Duodenal mucosa (tissue), 2 donors: ENCODE measurements around the gene PARD6A.

Experiments
- H3K27ac ChIP-seq: one replicate; pipeline ENCODE4 v1.7.0; 2013; ENCODE audit warnings: low read depth, low read length
- H3K27me3 ChIP-seq, 2 donors: one replicate each; pipeline ENCODE4 v1.7.0; 2013; ENCODE audit warnings: low read length in 2 of 2, control low read depth in 1 of 2; ENCODE audit not compliant: insufficient read depth in 2 of 2, control insufficient read depth in 1 of 2
- H3K36me3 ChIP-seq, 2 donors: one replicate each; pipeline ENCODE4 v1.7.0; 2013; ENCODE audit warnings: low read length in 2 of 2, control low read depth in 1 of 2; ENCODE audit not compliant: insufficient read depth in 2 of 2, control insufficient read depth in 1 of 2
- H3K4me1 ChIP-seq, 2 donors: one replicate each; pipeline ENCODE4 v1.7.0; 2013; ENCODE audit warnings: low read length in 2 of 2, control low read depth in 1 of 2; ENCODE audit not compliant: insufficient read depth in 2 of 2, control insufficient read depth in 1 of 2
- H3K4me3 ChIP-seq, 2 donors: one replicate each; pipeline ENCODE4 v1.7.0; 2013; ENCODE audit warnings: low read length in 2 of 2, low read depth in 1 of 2
- H3K9ac ChIP-seq, 2 donors: one replicate each; pipeline ENCODE4 v1.7.0; 2013; ENCODE audit warnings: low read length in 2 of 2, low read depth in 1 of 2
- H3K9me3 ChIP-seq, 2 donors: one replicate each; pipeline ENCODE4 v1.7.0; 2013; ENCODE audit warnings: low read length in 2 of 2, control low read depth in 1 of 2; ENCODE audit not compliant: control insufficient read depth in 1 of 2

The PARD6A gene

DNA sequence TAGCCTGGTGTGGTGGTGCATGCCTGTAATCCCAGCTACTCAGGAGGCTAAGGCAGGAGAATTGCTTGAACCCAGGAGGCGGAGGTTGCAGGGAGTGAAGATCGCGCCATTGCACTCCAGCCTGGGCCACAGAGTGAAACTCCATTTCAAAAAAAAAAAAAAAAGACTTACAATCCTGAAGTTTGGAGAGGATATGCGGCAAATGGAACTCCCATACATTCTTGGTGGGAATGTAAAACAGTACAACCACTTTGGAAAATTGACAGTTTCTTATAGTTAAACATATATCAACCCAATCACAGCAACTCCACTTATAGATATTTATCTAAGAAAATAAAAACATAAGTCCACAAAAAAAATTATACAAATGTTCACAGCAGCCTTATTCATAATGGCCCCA is 46.5 kb downstream of the PARD6A start:
- Histone ChIP-seq H3K27ac (no peak overlapping the region), H3K4me1 (peaks cover 0 to 8% of the 10 kb centered on the region in 2 donors)

DNA sequence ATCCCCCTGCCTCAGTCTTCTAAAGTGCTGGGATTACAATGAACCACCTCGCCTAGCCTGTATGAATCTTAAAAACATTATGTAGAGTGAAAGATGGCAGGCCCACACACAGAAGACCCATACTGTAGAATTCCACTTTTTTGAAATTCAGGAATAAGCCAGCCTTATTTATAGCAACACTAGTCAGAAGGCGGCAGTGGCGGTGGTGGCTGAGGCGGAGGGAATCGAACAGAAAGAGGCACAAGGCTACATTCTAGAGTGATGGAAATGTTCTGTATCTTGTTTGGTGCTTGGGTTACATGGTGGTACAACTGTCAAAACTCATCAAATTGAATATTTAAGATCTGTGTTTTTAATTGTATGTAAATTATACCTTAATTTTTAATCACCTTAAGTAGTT is 47.0 kb downstream of the PARD6A start:
- Histone ChIP-seq H3K4me3 (no peak overlapping the region), H3K4me1 (peaks cover 0 to 8% of the 10 kb centered on the region in 2 donors), H3K9me3 (no peaks in the 10 kb centered on the region), H3K9ac (no peak overlapping the region), H3K27me3 (no peaks in the 10 kb centered on the region), H3K27ac (no peak overlapping the region), H3K36me3 (peaks cover 0 to 5% of the 10 kb centered on the region in 2 donors)

More for the DNA sequence above, 46.5 kb downstream of the PARD6A start:
- Histone ChIP-seq H3K9me3 (no peaks in the 10 kb centered on the region), H3K4me3 (no peak overlapping the region), H3K36me3 (peaks cover 0 to 5% of the 10 kb centered on the region in 2 donors), H3K27me3 (no peaks in the 10 kb centered on the region), H3K9ac (no peak overlapping the region)

- no peak overlapping the region for H3K4me3 ChIP-seq
- H3K27ac ChIP-seq = no peak overlapping the region
- H3K36me3 ChIP-seq = peaks cover 0 to 5% of the 10 kb centered on the region in 2 donors
- no peak overlapping the region for H3K9ac ChIP-seq
- H3K27me3 ChIP-seq = no peaks in the 10 kb centered on the region
- H3K9me3 ChIP-seq = no peaks in the 10 kb centered on the region
- peaks cover 0 to 8% of the 10 kb centered on the region in 2 donors for H3K4me1 ChIP-seq
Measured at GRCh38 chr16:67708368-67708771, 47.6 kb downstream of the PARD6A start.

GRCh38 chr16:67709050-67709449 is 48.3 kb downstream of the PARD6A start:
- no peak overlapping the region for H3K4me3 ChIP-seq
- peaks cover 5 to 8% of the 10 kb centered on the region in 2 donors for H3K4me1 ChIP-seq
- H3K27ac ChIP-seq = no peak overlapping the region
- peaks cover 0 to 5% of the 10 kb centered on the region in 2 donors for H3K36me3 ChIP-seq
- H3K9me3 ChIP-seq = no peaks in the 10 kb centered on the region
- H3K27me3 ChIP-seq = no peaks in the 10 kb centered on the region
- H3K9ac ChIP-seq = no peak overlapping the region

DNA sequence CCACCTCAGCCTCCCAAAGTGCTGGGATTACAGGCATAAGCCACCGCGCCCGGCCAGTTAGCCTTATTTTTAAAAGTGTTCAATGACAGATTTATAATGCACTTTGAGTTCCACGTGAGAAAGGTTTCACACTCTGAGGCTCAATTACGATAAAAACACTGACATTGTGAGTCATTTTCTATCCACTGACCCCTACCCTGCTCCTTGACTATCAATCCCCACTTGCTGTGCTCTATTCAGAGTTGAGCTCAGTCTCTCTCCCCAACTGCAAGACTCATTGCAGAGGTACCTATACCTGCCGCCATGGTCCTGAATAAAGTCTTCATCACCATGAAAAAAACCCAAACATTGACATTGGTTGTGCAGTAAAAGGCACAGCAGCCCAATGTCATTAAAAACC is 49.8 kb downstream of the PARD6A start:
- Histone ChIP-seq H3K27ac (no peak overlapping the region), H3K9ac (no peak overlapping the region), H3K9me3 (no peaks in the 10 kb centered on the region), H3K4me3 (no peak overlapping the region), H3K36me3 (no peaks in the 10 kb centered on the region), H3K27me3 (no peaks in the 10 kb centered on the region), H3K4me1 (peaks cover 15 to 20% of the 10 kb centered on the region in 2 donors)
